HG03342 (cell line): ENCODE results near the gene PNMA8B.

ENCODE experiments used
- ATAC-seq: cut with Tn5 transposase; IDR thresholded peaks from one replicate; pipeline ENCODE4 v1.9.1; 2021; ENCODE audit warnings: mild to moderate bottlenecking, moderate library complexity; ENCODE audit not compliant: unreplicated experiment

Gene PNMA8B

GRCh38 chr19:46460055-46460454 is 35.6 kb downstream of the PNMA8B start:
- no peak for ATAC-seq

DNA sequence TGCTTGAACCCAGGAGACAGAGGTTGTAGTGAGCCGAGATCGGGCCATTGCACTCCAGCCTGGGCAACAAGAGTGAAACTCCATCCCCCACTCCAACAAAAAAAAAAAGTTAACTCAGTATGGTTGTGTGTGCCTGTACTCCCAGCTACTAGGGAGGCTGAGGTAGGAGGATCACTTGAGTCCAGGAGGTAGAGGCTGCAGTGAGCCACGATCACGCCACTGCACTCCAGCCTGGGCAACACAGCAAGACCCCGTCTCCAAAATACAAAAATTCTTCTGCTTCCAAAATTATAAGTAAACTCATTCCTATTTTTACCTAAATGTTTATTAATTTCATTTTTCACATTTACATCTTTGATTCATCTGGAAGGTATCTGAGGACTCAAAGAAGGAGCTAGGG is 38.7 kb downstream of the PNMA8B start:
- no peak for ATAC-seq

GRCh38 chr19:46454244-46454643 is 41.4 kb downstream of the PNMA8B start:
- no peak for ATAC-seq

- no peak for ATAC-seq
Measured at GRCh38 chr19:46453661-46454060, 42.0 kb downstream of the PNMA8B start.

DNA sequence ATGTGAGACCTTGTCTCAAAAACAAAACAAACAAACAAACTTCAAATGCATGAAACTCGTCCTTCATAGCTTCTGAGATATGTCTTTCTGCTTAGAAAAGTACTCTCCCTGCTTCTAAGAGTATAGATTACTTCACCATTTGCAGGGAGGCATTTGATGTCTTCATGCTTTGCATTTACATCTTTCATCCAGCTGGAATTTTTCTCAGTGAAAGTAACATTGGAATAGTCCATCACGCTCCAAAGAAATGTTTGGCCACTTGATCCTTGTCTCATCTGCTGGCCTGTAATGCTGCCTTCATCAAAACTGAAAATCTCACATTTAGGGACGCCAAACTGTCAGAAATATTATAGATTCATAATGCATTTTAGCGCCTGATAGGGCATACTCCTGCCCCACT is 43.5 kb downstream of the PNMA8B start:
- ATAC-seq, result no peak

GRCh38 chr19:46451352-46451751 is 44.3 kb downstream of the PNMA8B start:
- ATAC-seq, result no peak

DNA sequence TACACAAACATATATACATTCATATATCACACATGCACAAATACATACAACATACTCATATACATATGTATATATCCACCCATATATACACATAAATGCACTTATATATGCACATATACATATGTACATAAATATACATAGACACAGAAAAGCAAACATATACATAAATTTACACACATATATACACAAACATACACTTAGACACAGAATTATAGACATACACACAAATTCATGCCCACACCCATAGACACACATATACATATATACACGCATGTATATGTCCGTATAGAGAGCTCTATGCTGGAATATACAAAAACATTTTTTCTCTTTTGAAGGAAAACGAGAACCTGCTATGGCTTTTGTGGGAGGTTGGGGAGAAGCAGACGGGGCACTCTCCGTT is 44.9 kb downstream of the PNMA8B start:
- ATAC-seq, result no peak

- no peak for ATAC-seq
Measured at GRCh38 chr19:46449228-46449627, 46.4 kb downstream of the PNMA8B start.

DNA sequence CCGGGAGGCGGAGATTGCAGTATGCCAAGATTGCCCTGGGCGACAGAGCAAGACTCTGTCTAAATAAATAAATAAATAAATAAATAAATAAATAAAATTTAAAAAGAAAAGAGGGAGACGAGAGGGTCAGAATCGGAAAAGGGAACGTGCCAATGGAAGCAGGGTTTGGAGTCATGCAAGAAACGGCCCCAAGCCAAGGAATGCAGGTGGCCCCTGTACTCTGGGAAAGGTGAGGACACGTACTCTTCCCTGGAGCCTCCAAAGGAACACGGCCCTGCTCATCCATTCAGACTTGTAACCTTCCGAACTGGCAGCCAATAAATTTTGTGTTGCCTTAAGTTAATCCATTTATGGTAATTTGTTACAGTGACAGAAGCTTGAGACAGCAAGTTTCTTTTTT is 47.1 kb downstream of the PNMA8B start:
- ATAC-seq, result no peak

GRCh38 chr19:46447824-46448223 is 47.8 kb downstream of the PNMA8B start:
- no peak for ATAC-seq

GRCh38 chr19:46447006-46447405 is 48.7 kb downstream of the PNMA8B start:
- ATAC-seq, result no peak

- no peak for ATAC-seq
Measured at GRCh38 chr19:46446021-46446420, 49.6 kb downstream of the PNMA8B start.

- ATAC-seq, result no peak
Measured at GRCh38 chr19:46442808-46443450, 52.7 kb downstream of the PNMA8B start.

DNA sequence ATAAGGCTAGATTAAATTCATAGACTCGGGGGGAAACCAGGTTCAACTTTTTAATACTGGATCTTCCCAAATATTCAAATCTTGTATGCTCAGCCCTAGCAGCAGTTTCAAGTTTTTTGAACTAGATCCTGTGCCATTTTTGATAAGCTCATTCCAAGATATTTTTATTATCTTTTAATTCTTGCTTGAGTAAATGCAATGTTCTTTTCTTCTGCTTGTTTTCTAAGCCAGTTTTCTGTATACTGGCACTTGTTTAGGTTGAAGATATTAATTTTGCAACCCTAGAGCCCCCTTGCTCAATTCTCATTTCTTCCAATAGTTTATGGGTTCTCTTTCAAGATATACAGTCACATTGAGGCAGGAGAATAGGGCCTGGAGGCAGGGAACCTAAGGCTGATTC is 53.8 kb downstream of the PNMA8B start:
- ATAC-seq, result no peak
